Epithelial cell of proximal tubule (primary cell): ENCODE data around the gene COL5A1. TPM values are rescaled to one million over a fixed set of nuclear protein-coding genes. Genes with fewer than 3 reads are reported as not detected.

Source experiments
- DNase-seq: peaks from one replicate; pipeline ENCODE4 v3.0.0-alpha.2; 2011; ENCODE audit warnings: low read depth
- H3K4me3 ChIP-seq: 2 replicates; pipeline ENCODE4 v1.5.1; 2011; ENCODE audit warnings: low read depth, mild to moderate bottlenecking, low read length
- total RNA-seq: library from RNA; depleted of rRNA; stranded (reverse); fragments of >200 nt; gene quantifications from 2 replicates; pipeline ENCODE4 v1.2.3, GENCODE V29; 2015
- TF ChIP-seq, protein P1 (sequence below): conservative IDR thresholded peaks from 2 replicates; pipeline ENCODE4 v1.5.1; 2012; ENCODE audit warnings: low read depth, mild to moderate bottlenecking, low read length

The COL5A1 gene
- total RNA-seq, 1 donor from 2014 or later: 16.0 TPM

DNA sequence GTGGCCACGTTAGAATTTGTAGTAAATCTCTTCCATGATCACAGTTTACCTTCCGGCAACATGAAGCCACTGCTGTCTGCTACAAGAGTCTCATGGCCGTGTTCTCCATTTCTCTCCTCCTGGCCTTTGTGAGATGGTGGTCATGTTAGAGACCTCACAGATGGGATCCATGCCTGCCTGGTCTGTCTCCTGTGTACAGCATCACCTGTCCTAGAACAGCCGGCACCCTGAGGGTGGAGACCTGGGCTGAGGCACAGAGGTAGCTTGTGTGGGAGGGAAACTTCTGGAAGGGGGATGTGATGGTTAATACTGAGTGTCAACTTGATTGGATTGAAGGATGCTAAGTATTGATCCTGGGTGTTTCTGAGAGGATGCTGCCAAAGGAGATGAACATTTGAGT is 235.9 kb downstream of the COL5A1 start:
- TF ChIP-seq, protein P1, sequence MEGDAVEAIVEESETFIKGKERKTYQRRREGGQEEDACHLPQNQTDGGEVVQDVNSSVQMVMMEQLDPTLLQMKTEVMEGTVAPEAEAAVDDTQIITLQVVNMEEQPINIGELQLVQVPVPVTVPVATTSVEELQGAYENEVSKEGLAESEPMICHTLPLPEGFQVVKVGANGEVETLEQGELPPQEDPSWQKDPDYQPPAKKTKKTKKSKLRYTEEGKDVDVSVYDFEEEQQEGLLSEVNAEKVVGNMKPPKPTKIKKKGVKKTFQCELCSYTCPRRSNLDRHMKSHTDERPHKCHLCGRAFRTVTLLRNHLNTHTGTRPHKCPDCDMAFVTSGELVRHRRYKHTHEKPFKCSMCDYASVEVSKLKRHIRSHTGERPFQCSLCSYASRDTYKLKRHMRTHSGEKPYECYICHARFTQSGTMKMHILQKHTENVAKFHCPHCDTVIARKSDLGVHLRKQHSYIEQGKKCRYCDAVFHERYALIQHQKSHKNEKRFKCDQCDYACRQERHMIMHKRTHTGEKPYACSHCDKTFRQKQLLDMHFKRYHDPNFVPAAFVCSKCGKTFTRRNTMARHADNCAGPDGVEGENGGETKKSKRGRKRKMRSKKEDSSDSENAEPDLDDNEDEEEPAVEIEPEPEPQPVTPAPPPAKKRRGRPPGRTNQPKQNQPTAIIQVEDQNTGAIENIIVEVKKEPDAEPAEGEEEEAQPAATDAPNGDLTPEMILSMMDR: no peak
- DNase-seq: no peak

DNA sequence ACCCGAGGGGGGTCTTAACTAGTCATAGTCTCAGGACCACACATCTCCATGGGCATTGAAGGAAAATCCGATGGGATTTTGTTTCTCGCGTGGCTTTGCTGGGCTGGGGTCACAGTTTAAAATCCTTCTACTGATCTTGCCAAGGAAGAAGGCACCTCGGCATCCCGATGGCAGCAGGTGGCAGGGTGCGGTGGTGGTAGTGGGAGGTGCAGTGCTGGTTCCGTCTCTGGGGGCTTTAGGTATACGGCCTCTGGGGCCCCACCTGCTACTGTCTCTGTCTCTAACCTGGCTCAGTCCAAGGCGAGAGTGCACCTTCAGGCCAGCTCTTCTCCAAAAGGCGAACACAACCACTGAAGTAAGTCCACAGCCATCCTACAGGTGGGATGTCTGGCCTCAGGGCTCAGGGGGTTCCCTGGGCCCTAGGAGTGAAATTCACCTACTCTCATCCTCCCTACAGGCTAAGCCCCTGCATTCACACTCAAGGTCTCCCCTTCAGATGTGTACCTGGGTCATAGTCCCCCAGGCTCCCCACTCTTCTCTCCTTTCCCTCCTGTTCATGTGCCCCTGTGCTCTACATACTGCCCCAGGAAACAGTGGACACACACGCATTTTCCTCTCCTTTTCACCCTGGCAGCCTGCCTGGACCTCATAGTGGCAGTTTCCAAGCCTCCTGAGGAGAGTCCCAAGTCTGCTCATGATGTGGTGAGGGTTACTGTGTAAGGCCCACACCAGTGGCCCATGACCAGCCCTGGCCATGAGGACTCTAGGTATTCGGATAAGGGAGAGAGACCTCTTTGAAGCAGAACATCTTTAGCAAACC is 238.3 kb downstream of the COL5A1 start:
- DNase-seq: no peak
- TF ChIP-seq, protein P1: no peak
- no peak overlapping the region for H3K4me3 ChIP-seq

More for the DNA sequence above, 235.9 kb downstream of the COL5A1 start:
- H3K4me3 ChIP-seq: no peak overlapping the region

- DNase-seq: no peak
- TF ChIP-seq, protein P1: no peak
- no peak within 1 kb of the TSS for H3K4me3 ChIP-seq
Observed at GRCh38 chr9:134880484-134881312, 239.1 kb downstream of the COL5A1 start, which contains the start of gene FCN2. FCN2 (plus strand) TSS chr9:134880810; CDS start chr9:134880822, 12 bp downstream.

- no peak for DNase-seq
- TF ChIP-seq, protein P1: no peak
- H3K4me3 ChIP-seq: no peak overlapping the region
Observed at GRCh38 chr9:134881313-134881670, 239.7 kb downstream of the COL5A1 start.

DNA sequence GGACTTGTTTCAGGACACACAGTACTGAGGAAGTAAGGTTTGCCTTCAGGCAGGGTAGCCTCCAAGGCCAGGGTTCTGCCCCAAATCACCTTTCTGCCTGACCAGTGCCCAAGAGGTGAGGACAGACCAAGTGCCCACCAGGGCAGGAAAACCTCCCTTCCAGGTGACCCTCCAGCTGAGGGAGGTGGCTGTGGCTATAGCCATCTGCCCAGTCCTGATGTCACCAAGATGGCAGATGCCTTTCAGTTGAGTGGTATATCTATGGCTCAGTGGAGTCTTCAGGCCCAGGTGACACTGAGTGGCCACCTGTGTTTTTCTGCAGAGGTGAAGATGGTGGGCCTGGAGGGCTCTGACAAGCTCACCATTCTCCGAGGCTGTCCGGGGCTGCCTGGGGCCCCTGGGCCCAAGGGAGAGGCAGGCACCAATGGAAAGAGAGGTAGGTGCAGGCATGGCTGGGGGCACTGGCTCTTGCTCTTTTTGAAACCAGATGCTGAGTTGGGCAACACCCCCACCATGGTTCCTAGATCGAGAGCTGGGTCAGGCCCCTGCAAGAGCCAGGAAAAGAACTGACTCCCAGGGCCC is 240.7 kb downstream of the COL5A1 start:
- H3K4me3 ChIP-seq: no peak overlapping the region
- TF ChIP-seq, protein P1: no peak
- DNase-seq: no peak

DNA sequence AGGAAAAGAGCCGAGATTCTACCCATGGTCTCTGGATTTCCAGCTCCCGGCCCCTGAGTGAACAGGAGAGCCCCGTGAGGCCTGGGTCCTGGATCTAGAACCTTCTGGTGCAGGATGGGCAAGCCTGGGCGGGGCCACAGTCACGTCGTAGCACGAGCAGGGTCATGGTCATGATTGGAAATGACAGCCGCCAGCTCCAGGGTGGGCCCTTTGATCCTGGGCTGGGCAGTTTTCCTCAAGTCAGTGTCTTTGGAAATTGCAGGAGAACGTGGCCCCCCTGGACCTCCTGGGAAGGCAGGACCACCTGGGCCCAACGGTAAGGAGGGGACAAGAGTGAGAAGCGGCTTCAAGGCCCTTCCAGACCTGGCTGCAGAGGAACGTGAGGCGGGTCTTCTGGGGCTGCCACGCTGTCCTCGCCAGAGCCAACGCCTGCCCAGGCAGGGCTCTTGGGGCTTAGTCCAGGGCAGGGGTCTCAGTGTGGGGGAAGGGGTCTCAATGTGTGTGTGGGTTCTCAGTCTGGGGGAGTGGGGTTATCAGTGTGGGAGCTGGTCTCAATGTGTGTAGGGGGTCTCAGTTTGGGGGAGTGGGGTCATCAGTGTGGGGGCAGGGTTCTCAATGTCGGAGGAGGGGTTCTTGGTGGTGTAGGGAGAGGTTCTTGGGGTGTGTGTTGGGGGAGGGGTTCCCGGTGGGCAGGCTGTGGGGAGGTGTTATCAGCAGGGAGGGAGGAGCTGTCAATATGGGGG is 241.6 kb downstream of the COL5A1 start:
- DNase-seq: no peak
- no peak overlapping the region for H3K4me3 ChIP-seq
- TF ChIP-seq, protein P1: no peak
